Eye (tissue), 1 donor: ENCODE measurements around the gene PPFIA1.

Experiments
- DNase-seq: peaks from one replicate; pipeline ENCODE4 v3.0.0-alpha.2; 2015

PPFIA1 gene

DNA sequence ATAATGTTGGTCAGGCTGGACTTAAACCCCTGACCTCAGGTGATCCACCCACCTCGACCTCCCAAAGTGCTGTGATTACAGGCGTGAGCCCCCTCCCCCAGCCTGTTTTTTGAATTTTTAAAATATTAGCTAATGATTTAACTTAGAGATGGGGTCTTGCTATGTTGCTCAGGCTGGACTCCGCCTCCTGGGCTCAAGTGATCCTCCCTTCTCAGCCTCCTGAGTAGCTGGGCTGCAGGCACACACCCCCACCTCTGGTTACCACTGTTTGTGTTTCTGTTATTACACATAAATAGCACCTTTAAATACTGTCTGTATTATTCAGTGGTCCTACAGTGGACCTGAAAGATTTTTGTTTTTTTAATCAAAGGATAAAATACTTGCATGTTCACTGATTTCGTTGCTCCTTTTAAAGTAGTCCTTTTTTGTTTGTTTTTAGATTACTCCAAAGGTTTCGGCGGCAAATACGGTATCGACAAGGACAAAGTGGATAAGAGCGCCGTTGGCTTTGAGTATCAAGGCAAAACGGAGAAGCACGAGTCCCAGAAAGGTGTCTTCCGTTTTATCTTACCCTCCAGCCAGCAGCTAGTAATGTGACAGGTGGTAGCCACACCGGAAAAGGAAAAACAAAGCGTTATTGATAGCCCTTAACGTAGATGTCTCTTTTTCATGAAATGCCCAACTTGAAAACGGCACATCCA lies 149.0 kb downstream of the PPFIA1 start:
- no peak for DNase-seq

DNA sequence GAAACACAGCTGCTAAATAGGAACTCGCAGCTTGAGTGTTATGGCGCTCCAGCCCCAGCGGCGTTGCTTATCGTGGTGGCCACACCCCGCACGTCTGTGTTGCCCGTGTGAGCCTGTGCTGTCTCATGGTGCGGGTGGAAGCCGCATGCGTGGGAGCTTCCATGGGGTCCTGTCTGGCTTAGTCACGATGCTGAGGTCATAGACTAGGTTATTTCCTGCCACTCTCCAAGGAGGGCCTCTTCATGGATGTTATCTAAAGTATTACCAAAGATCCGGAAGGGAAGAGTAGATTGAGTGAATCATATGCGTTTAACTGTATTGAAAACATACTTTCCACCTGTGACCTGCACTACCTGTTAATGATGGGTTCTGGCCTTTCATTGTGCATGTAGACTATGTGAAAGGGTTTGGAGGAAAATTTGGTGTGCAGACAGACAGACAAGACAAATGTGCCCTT lies 149.5 kb downstream of the PPFIA1 start:
- DNase-seq: no peak

DNA sequence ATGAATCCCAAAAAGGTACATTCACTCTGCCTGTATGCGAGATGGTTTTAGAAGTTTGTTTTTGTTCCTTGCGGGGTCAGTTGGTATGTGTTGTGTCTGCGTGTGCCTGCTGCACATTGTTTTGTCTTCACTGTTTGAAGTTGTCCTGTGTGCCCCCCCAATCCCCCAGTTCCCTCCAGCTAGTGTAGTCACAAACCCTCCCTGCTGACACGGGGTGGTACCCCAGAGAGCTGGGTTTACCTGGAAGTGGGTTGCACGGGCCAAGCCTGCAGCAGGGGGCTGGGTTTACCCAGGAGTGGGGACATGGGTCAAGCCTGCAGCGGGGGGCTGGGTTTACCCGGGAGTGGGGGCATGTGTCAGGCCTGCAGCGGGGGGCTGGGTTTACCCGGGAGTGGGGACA lies 150.0 kb downstream of the PPFIA1 start:
- no peak for DNase-seq

DNA sequence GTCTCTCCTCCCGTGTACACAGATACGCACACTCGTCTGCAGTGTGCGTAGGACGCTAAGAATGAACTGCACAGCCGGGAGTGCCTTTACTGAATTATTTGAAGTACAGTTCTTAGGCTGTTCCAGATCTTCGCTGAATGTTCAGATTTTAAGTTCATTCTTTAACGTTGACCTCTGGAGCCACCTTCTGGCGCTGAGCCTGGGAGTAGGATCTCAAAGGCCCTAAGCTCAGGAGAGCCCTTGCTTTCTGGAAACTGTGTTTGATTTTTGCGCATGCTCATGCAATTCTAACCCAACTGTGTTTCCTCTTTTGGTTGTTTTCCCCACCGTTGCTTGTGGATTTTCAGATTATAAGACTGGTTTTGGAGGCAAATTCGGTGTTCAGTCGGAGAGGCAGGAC lies 150.6 kb downstream of the PPFIA1 start:
- no peak for DNase-seq

DNA sequence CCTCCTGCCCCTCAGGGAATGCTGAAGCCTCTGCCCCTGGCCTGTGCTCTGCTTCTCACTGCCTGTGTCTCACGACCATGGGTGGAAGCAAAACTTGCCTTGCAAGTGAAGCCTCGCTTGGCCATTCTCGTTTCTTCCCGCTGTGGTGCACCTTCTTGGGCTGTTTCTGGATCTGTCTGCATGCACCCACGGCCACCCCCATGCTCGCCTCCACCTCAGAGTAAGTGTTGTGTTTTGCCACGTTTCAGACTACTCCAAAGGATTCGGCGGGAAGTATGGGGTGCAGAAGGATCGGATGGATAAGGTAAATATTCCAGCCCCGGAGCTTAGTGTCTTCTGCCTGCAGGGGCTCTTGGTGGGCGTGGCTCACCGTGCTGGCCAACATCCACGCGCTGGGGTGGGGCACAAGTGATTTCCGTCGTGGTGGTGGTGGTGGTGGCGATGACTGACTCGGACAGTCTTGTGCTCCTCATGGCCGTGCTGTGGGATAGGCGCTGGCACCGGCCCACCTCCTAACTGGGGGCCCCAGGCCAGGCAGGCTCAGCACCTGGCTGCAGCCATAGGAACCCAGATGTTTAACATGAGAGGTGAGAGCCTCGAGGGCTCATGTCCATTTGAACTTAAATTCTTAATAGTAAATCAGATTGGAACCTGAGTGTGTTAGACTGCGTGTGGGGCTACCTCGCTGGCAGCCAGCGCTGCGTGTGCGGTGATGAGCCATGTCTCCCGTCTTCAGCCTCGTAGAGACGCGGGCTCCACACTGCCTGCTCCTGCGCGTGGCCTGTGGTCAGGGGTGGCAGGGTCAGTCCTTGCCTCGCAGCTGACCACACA lies 152.4 kb downstream of the PPFIA1 start:
- no peak for DNase-seq

- DNase-seq: no peak
Observed at GRCh38 chr11:70423523-70424505, 153.3 kb downstream of the PPFIA1 start.

GRCh38 chr11:70424765-70425344 lies 154.4 kb downstream of the PPFIA1 start:
- DNase-seq: no peak

GRCh38 chr11:70427436-70427835 lies 156.9 kb downstream of the PPFIA1 start:
- no peak for DNase-seq

- no peak for DNase-seq
Observed at GRCh38 chr11:70428701-70429427, 158.4 kb downstream of the PPFIA1 start.

DNA sequence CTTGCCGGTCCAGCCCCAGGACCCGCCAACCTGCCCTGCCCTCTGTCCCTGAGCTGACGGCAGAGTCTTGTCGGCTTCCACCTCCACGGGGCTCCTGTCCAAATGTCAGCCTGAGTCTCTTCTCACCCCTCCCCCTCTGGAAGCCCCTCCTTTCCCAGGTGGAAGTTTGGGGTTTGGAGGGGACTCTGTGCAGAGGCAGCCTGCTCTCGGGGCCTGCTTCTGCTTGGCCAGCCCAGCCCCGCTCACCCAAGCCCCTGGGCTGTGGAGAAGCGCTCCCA lies 158.9 kb downstream of the PPFIA1 start:
- DNase-seq: no peak

DNA sequence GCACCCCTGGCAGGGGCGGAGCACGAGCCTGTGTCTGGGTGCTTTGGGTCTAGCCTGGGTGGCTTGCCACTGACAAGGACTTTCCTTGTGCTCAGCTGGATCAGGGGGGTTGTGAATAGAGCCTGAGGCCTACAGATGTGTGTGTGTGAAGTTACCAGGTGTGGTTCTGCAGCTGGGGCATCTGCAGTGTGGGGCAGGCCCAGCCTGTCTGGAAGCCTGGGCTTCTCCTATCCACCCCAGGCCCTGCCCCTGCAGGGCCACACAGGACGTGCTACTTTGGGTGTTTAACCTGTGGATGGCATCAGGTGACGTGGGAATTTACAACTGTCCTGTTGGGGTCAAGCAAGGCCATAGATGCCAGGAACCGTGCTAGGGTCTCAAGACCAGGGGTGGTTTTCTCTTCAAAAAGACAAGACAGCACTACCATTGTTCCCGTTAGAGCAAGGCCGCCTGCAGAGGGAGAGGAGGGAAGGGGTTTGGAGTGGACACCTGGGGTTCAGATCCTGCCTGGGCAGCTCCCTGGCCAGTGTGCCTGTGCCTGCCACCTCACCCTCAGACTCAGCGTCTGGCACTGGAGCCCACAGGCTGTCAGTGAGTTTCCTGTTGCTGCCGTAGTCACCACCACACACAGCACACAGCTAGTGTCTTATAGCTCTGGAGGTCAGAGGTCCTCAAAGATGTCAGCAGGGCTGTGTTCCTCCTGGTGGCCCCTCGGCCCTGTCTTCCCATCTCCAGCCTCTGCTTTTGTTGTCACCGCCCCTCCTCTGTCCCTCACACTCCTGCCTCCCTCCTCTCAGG lies 159.4 kb downstream of the PPFIA1 start:
- no peak for DNase-seq

GRCh38 chr11:70430671-70431574 lies 160.4 kb downstream of the PPFIA1 start:
- no peak for DNase-seq

DNA sequence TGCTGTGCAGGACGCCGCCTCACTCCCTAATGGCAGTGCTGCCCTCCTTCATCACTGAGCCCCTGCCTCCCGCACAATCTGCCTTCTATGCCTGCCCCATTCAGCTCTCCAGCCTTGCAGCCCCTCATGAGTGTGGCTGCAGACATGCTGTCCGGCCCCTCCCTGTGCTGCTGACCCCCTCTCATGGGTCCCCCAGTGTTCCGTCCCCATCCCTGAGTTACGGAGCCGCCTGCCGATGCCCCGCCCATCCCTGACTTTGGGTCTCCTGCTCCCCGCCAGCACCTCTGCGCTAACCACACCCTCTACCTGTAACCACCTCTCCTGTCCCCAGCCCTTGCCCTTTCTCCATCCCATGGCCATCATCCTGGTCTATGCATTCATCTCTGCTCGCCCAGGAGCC lies 161.1 kb downstream of the PPFIA1 start:
- no peak for DNase-seq

- no peak for DNase-seq
Observed at GRCh38 chr11:70432065-70432464, 161.6 kb downstream of the PPFIA1 start.

- no peak for DNase-seq
Observed at GRCh38 chr11:70432580-70432979, 162.1 kb downstream of the PPFIA1 start.

- DNase-seq: no peak
Observed at GRCh38 chr11:70433038-70433437, 162.5 kb downstream of the PPFIA1 start.

GRCh38 chr11:70433526-70433925 lies 163.0 kb downstream of the PPFIA1 start:
- DNase-seq: no peak
